Mucosa of rectum (tissue), 2 donors: ENCODE measurements around the gene DSCAM.

Source experiments
- H3K27ac ChIP-seq, 2 donors: one replicate each; pipeline ENCODE4 v1.7.0; 2013; ENCODE audit warnings: inconsistent platforms in 2 of 2, low read depth in 2 of 2, low read length in 2 of 2
- H3K27me3 ChIP-seq, 2 donors: one replicate each; pipeline ENCODE4 v1.7.0; 2013; ENCODE audit warnings: low read length in 2 of 2; ENCODE audit not compliant: control insufficient read depth in 2 of 2, insufficient read depth in 2 of 2
- H3K36me3 ChIP-seq, 2 donors: one replicate each; pipeline ENCODE4 v1.7.0; 2013; ENCODE audit warnings: low read length in 2 of 2; ENCODE audit not compliant: control insufficient read depth in 2 of 2, insufficient read depth in 2 of 2
- H3K4me1 ChIP-seq, 2 donors: one replicate each; pipeline ENCODE4 v1.7.0; 2013; ENCODE audit warnings: low read length in 2 of 2, mild to moderate bottlenecking in 1 of 2; ENCODE audit not compliant: control insufficient read depth in 2 of 2, insufficient read depth in 2 of 2
- H3K4me3 ChIP-seq, 2 donors: one replicate each; pipeline ENCODE4 v1.7.0; 2013; ENCODE audit warnings: low read length in 2 of 2
- H3K9ac ChIP-seq, 2 donors: one replicate each; pipeline ENCODE4 v1.7.0; 2013; ENCODE audit warnings: low read length in 2 of 2, low read depth in 1 of 2, mild to moderate bottlenecking in 1 of 2
- H3K9me3 ChIP-seq, 2 donors: one replicate each; pipeline ENCODE4 v1.7.0; 2013; ENCODE audit warnings: low read length in 2 of 2; ENCODE audit not compliant: control insufficient read depth in 2 of 2
- donor health status: healthy.
- donor health status: Normal muscosa, but diverticular disease.

The DSCAM gene

GRCh38 chr21:40433538-40433937 lies 413.4 kb downstream of the DSCAM start:
- Histone ChIP-seq H3K9me3 (peaks cover 0 to 6% of the 10 kb centered on the region in 2 donors), H3K9ac (no peak overlapping the region), H3K4me1 (no peaks in the 10 kb centered on the region), H3K36me3 (no peaks in the 10 kb centered on the region), H3K4me3 (no peak overlapping the region), H3K27me3 (no peaks in the 10 kb centered on the region), H3K27ac (no peak overlapping the region)

GRCh38 chr21:40425981-40426380 lies 421.0 kb downstream of the DSCAM start:
- Histone ChIP-seq H3K4me3 (no peak overlapping the region), H3K4me1 (no peaks in the 10 kb centered on the region), H3K27ac (no peak overlapping the region), H3K9me3 (no peaks in the 10 kb centered on the region), H3K27me3 (no peaks in the 10 kb centered on the region), H3K36me3 (no peaks in the 10 kb centered on the region), H3K9ac (no peak overlapping the region)

GRCh38 chr21:40422896-40423635 lies 423.9 kb downstream of the DSCAM start:
- H3K9me3 ChIP-seq = peaks cover 0 to under 1% of the 10 kb centered on the region in 2 donors
- no peaks in the 10 kb centered on the region for H3K27me3 ChIP-seq
- no peaks in the 10 kb centered on the region for H3K4me1 ChIP-seq
- no peak overlapping the region for H3K27ac ChIP-seq
- H3K36me3 ChIP-seq = no peaks in the 10 kb centered on the region
- H3K9ac ChIP-seq = no peak overlapping the region
- no peak overlapping the region for H3K4me3 ChIP-seq

GRCh38 chr21:40421121-40421520 lies 425.8 kb downstream of the DSCAM start:
- Histone ChIP-seq H3K27me3 (no peaks in the 10 kb centered on the region), H3K4me1 (no peaks in the 10 kb centered on the region), H3K4me3 (no peak overlapping the region), H3K36me3 (no peaks in the 10 kb centered on the region), H3K27ac (no peak overlapping the region), H3K9ac (no peak overlapping the region), H3K9me3 (peaks cover 0 to 3% of the 10 kb centered on the region in 2 donors)

GRCh38 chr21:40416572-40416971 lies 430.4 kb downstream of the DSCAM start:
- no peaks in the 10 kb centered on the region for H3K27me3 ChIP-seq

GRCh38 chr21:40408561-40408960 lies 438.4 kb downstream of the DSCAM start:
- Histone ChIP-seq H3K27ac (no peak overlapping the region), H3K4me1 (no peaks in the 10 kb centered on the region), H3K4me3 (no peak overlapping the region), H3K9ac (no peak overlapping the region), H3K27me3 (no peaks in the 10 kb centered on the region), H3K36me3 (no peaks in the 10 kb centered on the region), H3K9me3 (no peaks in the 10 kb centered on the region)

More at GRCh38 chr21:40416572-40416971, 430.4 kb downstream of the DSCAM start:
- Histone ChIP-seq H3K9me3 (peaks cover 0 to 3% of the 10 kb centered on the region in 2 donors), H3K36me3 (no peaks in the 10 kb centered on the region), H3K9ac (no peak overlapping the region), H3K4me3 (no peak overlapping the region), H3K27ac (no peak overlapping the region), H3K4me1 (no peaks in the 10 kb centered on the region)

GRCh38 chr21:40404396-40404800 lies 442.6 kb downstream of the DSCAM start:
- Histone ChIP-seq H3K4me3 (no peak overlapping the region), H3K27ac (no peak overlapping the region), H3K4me1 (no peaks in the 10 kb centered on the region)

GRCh38 chr21:40402884-40403582 lies 443.9 kb downstream of the DSCAM start:
- H3K36me3 ChIP-seq = no peaks in the 10 kb centered on the region
- no peak overlapping the region for H3K27ac ChIP-seq
- H3K9ac ChIP-seq = no peak overlapping the region
- H3K4me1 ChIP-seq = no peaks in the 10 kb centered on the region
- no peak overlapping the region for H3K4me3 ChIP-seq
- H3K9me3 ChIP-seq = no peaks in the 10 kb centered on the region
- no peaks in the 10 kb centered on the region for H3K27me3 ChIP-seq

More at GRCh38 chr21:40404396-40404800, 442.6 kb downstream of the DSCAM start:
- H3K9me3 ChIP-seq = no peaks in the 10 kb centered on the region
- H3K9ac ChIP-seq = no peak overlapping the region
- no peaks in the 10 kb centered on the region for H3K27me3 ChIP-seq
- no peaks in the 10 kb centered on the region for H3K36me3 ChIP-seq

GRCh38 chr21:40395732-40396131 lies 451.2 kb downstream of the DSCAM start:
- no peak overlapping the region for H3K9ac ChIP-seq
- no peak overlapping the region for H3K27ac ChIP-seq
- H3K27me3 ChIP-seq = no peaks in the 10 kb centered on the region
- H3K9me3 ChIP-seq = no peaks in the 10 kb centered on the region
- no peaks in the 10 kb centered on the region for H3K36me3 ChIP-seq
- H3K4me3 ChIP-seq = no peak overlapping the region
- no peaks in the 10 kb centered on the region for H3K4me1 ChIP-seq

GRCh38 chr21:40393066-40393465 lies 453.9 kb downstream of the DSCAM start:
- no peak overlapping the region for H3K9ac ChIP-seq
- no peaks in the 10 kb centered on the region for H3K4me1 ChIP-seq

More at GRCh38 chr21:40393066-40393465, 453.9 kb downstream of the DSCAM start:
- Histone ChIP-seq H3K27me3 (no peaks in the 10 kb centered on the region), H3K27ac (no peak overlapping the region), H3K36me3 (no peaks in the 10 kb centered on the region), H3K9me3 (no peaks in the 10 kb centered on the region), H3K4me3 (no peak overlapping the region)
